Measurements from ENCODE around the gene OMP.

The OMP gene

GRCh38 chr11:77065878-77066228, 36.8 kb upstream of the OMP start:
- H3K4me3 Mint-ChIP-seq: peak overlapping the region; percentile 86
- peak overlapping the region; percentile 76 for H3K27ac Mint-ChIP-seq
- H3K9me3 Mint-ChIP-seq: no peaks in the 10 kb centered on the region
- no peak for ATAC-seq
- no peaks in the 10 kb centered on the region for H3K36me3 Mint-ChIP-seq
- H3K27me3 Mint-ChIP-seq: peaks cover 6% of the 10 kb centered on the region
- H3K4me1 Mint-ChIP-seq: peaks cover 12% of the 10 kb centered on the region

- Mint-ChIP-seq H3K36me3 (no peaks in the 10 kb centered on the region), H3K27ac (peak within 1 kb of the TSS; percentile 76), H3K9me3 (no peaks in the 10 kb centered on the region), H3K27me3 (peaks cover 12% of the 10 kb centered on the region), H3K4me1 (peaks cover 12% of the 10 kb centered on the region), H3K4me3 (peak within 1 kb of the TSS; percentile 86)
- ATAC-seq: peak; percentile 94
Measured at GRCh38 chr11:77066229-77067042, 36.2 kb upstream of the OMP start, which contains the start of gene CAPN5. Gene CAPN5 (plus strand): TSS chr11:77066971. CDS start chr11:77084887, 17,916 bp downstream.

GRCh38 chr11:77067861-77068443, 34.7 kb upstream of the OMP start:
- no peak overlapping the region for H3K27ac Mint-ChIP-seq
- no peaks in the 10 kb centered on the region for H3K9me3 Mint-ChIP-seq
- no peak for ATAC-seq
- H3K4me3 Mint-ChIP-seq: no peak overlapping the region
- peaks cover 17% of the 10 kb centered on the region for H3K27me3 Mint-ChIP-seq
- peaks cover 20% of the 10 kb centered on the region for H3K4me1 Mint-ChIP-seq
- no peaks in the 10 kb centered on the region for H3K36me3 Mint-ChIP-seq

- Mint-ChIP-seq H3K36me3 (no peaks in the 10 kb centered on the region), H3K4me1 (peaks cover 20% of the 10 kb centered on the region), H3K27ac (no peak overlapping the region), H3K9me3 (no peaks in the 10 kb centered on the region), H3K4me3 (no peak overlapping the region), H3K27me3 (peaks cover 17% of the 10 kb centered on the region)
- no peak for ATAC-seq
Measured at GRCh38 chr11:77068457-77069335, 33.9 kb upstream of the OMP start.

GRCh38 chr11:77069336-77069968, 33.2 kb upstream of the OMP start:
- Mint-ChIP-seq H3K4me3 (no peak overlapping the region), H3K27me3 (peaks cover 17% of the 10 kb centered on the region), H3K4me1 (peaks cover 20% of the 10 kb centered on the region), H3K36me3 (no peaks in the 10 kb centered on the region), H3K9me3 (no peaks in the 10 kb centered on the region), H3K27ac (no peak overlapping the region)
- no peak for ATAC-seq

GRCh38 chr11:77069969-77070582, 32.6 kb upstream of the OMP start:
- H3K36me3 Mint-ChIP-seq: no peaks in the 10 kb centered on the region
- no peak overlapping the region for H3K4me3 Mint-ChIP-seq
- no peaks in the 10 kb centered on the region for H3K9me3 Mint-ChIP-seq
- ATAC-seq: no peak
- peaks cover 20% of the 10 kb centered on the region for H3K4me1 Mint-ChIP-seq
- no peak overlapping the region for H3K27ac Mint-ChIP-seq
- peaks cover 17% of the 10 kb centered on the region for H3K27me3 Mint-ChIP-seq

- Mint-ChIP-seq H3K36me3 (no peaks in the 10 kb centered on the region), H3K4me3 (no peak overlapping the region), H3K27ac (no peak overlapping the region), H3K9me3 (no peaks in the 10 kb centered on the region), H3K27me3 (peaks cover 17% of the 10 kb centered on the region), H3K4me1 (peaks cover 16% of the 10 kb centered on the region)
- ATAC-seq: no peak
Measured at GRCh38 chr11:77071077-77071476, 31.6 kb upstream of the OMP start.

GRCh38 chr11:77071671-77072605, 30.7 kb upstream of the OMP start:
- no peak overlapping the region for H3K27ac Mint-ChIP-seq
- ATAC-seq: no peak
- H3K36me3 Mint-ChIP-seq: no peaks in the 10 kb centered on the region
- no peak overlapping the region for H3K4me3 Mint-ChIP-seq
- peaks cover 14% of the 10 kb centered on the region for H3K4me1 Mint-ChIP-seq
- no peaks in the 10 kb centered on the region for H3K9me3 Mint-ChIP-seq
- peaks cover 17% of the 10 kb centered on the region for H3K27me3 Mint-ChIP-seq

GRCh38 chr11:77072851-77073327, 29.8 kb upstream of the OMP start:
- H3K27ac Mint-ChIP-seq: no peak overlapping the region
- no peak overlapping the region for H3K4me3 Mint-ChIP-seq
- H3K36me3 Mint-ChIP-seq: no peaks in the 10 kb centered on the region
- no peak for ATAC-seq
- H3K9me3 Mint-ChIP-seq: no peaks in the 10 kb centered on the region
- peaks cover 8% of the 10 kb centered on the region for H3K4me1 Mint-ChIP-seq
- peaks cover 17% of the 10 kb centered on the region for H3K27me3 Mint-ChIP-seq

- ATAC-seq: no peak
- H3K4me3 Mint-ChIP-seq: no peak overlapping the region
Measured at GRCh38 chr11:77073328-77074001, 29.2 kb upstream of the OMP start.

GRCh38 chr11:77074205-77074604, 28.4 kb upstream of the OMP start:
- ATAC-seq: no peak
- Mint-ChIP-seq H3K27me3 (peaks cover 17% of the 10 kb centered on the region), H3K4me1 (peaks cover 8% of the 10 kb centered on the region), H3K27ac (no peak overlapping the region), H3K36me3 (no peaks in the 10 kb centered on the region), H3K9me3 (peaks cover 6% of the 10 kb centered on the region), H3K4me3 (no peak overlapping the region)

More at GRCh38 chr11:77073328-77074001, 29.2 kb upstream of the OMP start:
- no peaks in the 10 kb centered on the region for H3K36me3 Mint-ChIP-seq
- no peaks in the 10 kb centered on the region for H3K9me3 Mint-ChIP-seq
- H3K27ac Mint-ChIP-seq: no peak overlapping the region
- H3K4me1 Mint-ChIP-seq: peaks cover 8% of the 10 kb centered on the region
- H3K27me3 Mint-ChIP-seq: peaks cover 17% of the 10 kb centered on the region

GRCh38 chr11:77074626-77075221, 27.9 kb upstream of the OMP start:
- H3K36me3 Mint-ChIP-seq: no peaks in the 10 kb centered on the region
- no peak overlapping the region for H3K4me3 Mint-ChIP-seq
- H3K9me3 Mint-ChIP-seq: peaks cover 6% of the 10 kb centered on the region
- no peak overlapping the region for H3K27ac Mint-ChIP-seq
- peaks cover 17% of the 10 kb centered on the region for H3K27me3 Mint-ChIP-seq
- no peak for ATAC-seq
- peaks cover 8% of the 10 kb centered on the region for H3K4me1 Mint-ChIP-seq

GRCh38 chr11:77075425-77075905, 27.2 kb upstream of the OMP start:
- no peak overlapping the region for H3K27ac Mint-ChIP-seq
- peaks cover 15% of the 10 kb centered on the region for H3K27me3 Mint-ChIP-seq
- ATAC-seq: no peak
- peaks cover 8% of the 10 kb centered on the region for H3K4me1 Mint-ChIP-seq
- no peak overlapping the region for H3K4me3 Mint-ChIP-seq
- peaks cover 6% of the 10 kb centered on the region for H3K9me3 Mint-ChIP-seq
- H3K36me3 Mint-ChIP-seq: no peaks in the 10 kb centered on the region

All from stimulated activated memory B cell treated with anti-CD40 and anti-IgM and Interleukin-4, amounts not matched to agents 10 μg/mL and 1 μg/mL and 100 μg/mL, for 72 hours (primary cell).